ENCODE results near the gene ASIC4.

- no peak for TF ChIP-seq CTCF (optimal IDR thresholded peaks at IDR 0.05 in 1 of 3, IDR thresholded peaks at IDR 0.05 in 1 of 3, conservative IDR thresholded peaks at IDR 0.05 in 1 of 3; ENCODE audit: extremely low read depth in 1 of 3, insufficient read depth in 2 of 3, low read length in 3 of 3)
- no peak for TF ChIP-seq EZH2 (IDR thresholded peaks at IDR 0.05; ENCODE audit: low read length)
Observed at GRCh38 chr2:219473511-219473910, 40.8 kb upstream of the ASIC4 start.
